HK-2 (cell line): Measurements from ENCODE around the gene ITGB4.

Source experiments
- DNase-seq: peaks from one replicate; pipeline ENCODE4 v3.0.0-alpha.2; 2018; ENCODE audit not compliant: unreplicated experiment

The ITGB4 gene

DNA sequence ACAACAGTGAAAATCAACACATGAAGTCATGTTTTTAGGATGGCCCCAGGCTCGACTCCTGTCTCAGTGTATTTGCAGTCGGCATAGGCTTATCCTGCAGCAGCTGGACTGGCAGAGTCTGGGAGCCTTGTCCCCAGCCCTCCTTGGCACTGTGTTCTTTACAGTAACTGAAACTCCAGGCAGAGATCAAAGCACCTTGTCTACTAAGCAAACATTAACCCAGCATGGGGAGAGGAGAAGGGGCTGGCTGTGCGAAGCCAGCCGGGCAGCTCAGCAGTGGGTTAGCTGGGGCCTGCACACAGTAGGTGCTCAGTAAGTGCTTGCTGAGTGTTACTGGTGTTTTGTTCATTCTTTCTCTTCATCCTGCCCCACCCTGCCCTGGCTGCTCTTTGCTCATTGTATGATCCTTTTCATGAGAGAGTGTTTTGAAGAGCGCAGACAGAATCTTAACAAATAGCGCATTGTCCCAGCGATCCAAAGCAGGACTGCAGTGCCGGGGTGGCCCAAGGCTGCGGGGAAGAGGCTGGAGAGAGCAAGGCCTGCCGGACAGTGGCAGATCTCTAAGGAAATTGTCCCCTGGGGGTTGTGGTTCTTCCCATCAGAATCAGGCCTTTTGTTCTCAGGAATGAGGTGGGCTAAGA is 23.5 kb upstream of the ITGB4 start:
- DNase-seq = no peak

DNA sequence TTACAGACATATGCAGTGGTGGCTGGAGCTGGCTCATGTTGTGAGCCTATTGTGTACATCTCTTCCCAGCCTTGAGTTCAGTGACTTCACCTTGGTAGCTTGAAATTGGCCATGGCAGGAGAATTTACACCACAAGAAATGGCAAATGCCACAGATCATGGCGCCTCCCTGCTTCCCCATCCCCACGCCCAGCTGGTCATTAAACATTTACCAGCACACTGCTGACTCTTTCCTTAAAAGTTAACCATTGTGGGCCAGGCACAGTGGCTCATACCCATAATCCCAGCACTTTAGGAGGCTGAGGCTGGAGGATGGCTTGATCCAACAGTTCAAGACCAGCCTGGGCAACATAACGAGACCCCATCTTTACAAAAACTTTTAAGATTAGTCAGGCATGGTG is 22.6 kb upstream of the ITGB4 start:
- DNase-seq = no peak

DNA sequence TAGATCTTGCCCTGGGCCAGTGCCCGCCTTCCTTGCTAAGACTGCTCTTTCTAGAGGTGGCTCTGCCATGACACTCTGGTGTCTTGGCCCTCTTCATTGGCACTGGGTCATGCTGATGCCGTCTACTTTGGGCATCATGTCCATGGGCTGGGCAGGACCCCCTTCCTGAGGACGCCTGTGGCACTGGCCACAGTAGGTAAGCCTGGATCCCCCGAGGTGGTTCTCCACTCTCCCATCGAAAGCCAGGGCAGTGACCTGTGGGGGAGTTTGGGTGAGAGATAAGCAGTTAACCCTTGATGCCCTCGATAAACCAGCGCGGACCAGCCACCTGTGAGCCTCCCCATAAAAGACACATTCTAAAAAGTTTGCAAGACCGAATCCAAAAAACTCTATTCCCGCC is 20.0 kb upstream of the ITGB4 start:
- DNase-seq = no peak

DNA sequence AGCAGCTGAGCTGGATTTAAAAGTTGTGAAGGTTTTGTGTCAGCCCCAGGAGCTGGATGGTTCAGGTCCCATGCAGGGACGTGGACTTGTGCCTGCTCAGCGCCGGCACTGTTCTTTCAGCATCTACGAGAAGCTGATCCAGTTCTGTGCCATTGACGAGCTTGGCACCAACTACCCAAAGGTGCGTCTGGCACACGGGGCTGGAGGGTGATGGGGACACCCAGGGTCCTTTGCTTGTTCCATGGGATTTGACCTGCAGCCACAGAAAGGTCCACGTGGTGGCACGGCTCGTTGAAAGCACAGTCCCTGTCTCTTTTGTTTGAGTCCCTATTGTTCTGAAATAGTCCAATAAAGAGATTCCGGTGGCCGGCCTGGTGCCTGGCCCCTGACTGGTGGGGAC is 18.1 kb upstream of the ITGB4 start:
- no peak for DNase-seq

DNA sequence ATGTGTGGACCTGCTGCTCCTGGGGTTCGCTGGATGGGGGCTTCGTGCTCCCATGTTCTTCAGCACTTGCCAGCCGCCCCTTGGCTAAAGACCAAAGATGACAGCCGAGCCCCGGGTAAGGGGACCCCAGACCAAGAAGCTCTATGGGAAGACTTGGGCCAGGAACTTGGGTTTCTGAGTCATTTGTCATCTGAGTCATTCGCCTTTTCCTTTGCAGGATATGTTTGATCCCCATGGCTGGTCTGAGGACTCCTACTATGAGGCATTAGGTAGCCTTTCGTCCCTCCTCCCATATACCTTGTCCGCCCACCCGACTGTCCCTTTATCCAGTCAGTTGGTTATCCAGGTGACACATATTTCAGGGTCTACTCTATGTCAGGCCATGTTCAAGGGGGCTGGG is 17.7 kb upstream of the ITGB4 start:
- DNase-seq = no peak

DNA sequence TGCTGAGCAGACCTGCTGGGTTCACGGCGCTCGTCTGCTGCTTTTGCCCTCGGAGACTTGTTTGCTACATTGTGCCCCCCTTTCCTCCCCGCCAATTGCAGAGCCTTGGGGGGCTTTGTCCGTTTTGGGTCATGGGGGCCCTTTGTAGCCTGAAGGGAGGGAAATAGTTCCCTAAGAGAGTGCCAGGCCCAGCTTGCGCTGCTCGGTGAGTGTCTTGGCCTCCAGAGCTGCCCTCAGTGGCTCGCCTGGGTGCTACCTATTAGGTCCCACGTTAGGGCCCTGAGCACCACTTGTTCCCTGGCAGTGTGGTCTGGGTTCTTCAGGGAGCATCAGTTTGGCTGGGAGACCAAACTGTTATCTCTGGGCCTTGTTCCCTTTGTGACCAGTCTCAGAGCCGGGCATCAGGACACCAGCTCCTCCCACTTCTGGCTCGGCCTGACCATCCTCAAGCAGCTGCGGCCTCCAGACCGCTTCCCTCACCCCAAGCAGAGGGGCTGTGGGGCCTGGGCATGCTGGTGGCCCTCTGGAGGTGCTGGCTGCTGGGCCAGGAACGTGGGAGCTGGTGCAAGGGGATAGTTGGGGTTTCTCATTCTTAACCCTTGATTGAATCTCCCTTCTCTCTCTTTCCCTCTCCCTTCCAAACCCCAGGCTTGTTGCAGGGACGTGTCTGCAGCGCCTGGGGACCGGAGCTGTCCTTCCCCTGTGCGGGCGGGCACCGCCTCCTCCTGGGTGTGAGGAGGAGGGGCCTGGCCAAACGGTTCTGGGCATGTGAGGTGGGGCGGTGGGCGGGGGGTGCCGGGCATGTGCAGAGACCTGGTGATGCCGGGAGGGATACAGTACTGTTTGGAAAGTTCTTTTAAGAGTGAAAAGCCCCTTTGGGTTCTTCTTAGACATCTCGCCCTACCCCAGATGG is 16.0 kb upstream of the ITGB4 start:
- DNase-seq = no peak

DNA sequence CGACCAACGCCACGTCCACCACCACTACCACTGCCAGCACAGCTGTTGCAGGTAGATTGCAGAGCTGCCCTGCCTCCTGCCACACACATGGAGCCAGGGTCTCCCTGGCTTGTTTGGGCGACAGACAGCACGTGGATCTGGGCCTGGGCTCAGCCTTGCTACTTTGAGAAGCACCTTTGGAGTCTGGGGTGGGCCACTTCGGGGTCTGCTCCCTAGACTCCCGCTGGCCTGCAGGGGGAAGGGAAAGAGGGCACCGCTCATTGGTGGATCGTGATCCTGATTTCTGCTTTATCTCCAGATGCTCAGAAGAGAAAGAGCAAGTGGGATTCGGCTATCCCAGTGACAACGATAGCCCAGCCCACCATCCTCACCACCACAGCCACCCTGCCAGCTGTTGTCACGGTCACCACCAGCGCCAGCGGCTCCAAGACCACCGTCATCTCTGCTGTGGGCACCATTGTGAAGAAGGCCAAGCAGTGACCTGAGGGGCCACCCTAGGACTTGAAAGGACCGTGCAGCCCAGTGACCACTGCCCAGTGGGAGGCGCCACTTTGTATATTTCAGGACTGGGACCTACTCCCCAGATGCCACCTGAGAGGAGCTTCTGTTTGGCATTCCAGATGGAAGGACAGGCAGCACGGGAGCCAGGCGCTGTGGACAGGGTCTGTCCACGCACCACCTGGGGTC is 15.1 kb upstream of the ITGB4 start:
- DNase-seq = no peak

DNA sequence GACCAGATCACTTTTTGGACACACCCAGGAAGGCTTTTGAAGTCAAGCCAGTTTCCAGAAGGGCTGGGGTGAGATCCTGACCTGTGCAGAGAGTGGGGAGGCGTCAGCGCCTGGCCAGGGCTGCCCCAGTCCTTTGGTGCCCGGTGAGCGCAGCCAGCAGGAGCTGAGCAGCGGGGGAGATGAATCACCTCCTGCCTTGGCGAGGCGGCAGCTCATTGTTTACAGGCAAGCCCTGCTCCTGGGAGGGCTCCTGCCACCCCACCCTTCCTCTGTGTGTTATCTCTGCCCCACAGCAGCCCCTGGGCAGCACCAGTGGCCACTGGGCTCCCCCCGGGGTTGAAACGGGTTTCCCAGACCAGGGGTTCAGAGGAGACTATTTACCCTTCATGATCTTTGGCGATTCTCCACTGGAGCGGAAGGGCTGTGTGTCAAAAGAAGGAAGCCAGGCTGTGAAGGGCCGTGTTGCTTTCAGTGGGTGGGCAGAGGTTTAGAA is 14.1 kb upstream of the ITGB4 start:
- DNase-seq = no peak

DNA sequence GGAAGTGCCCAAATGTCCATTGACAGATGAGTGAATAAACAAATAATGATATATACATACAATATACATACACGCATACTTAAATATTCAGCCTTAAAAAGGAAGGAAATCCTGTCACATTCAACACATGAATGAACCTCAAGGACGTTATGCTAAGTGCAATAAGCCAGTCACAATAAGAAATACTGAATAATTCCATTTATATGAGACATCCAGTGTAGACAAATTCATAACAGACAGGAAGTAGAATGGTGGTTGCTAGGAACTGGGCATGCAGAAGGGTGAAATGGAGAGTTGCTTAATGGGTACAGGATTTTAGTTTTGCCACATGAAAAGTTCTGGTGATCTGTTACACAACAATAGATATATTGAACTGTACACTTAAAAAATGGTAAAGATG is 8.8 kb upstream of the ITGB4 start:
- no peak for DNase-seq

DNA sequence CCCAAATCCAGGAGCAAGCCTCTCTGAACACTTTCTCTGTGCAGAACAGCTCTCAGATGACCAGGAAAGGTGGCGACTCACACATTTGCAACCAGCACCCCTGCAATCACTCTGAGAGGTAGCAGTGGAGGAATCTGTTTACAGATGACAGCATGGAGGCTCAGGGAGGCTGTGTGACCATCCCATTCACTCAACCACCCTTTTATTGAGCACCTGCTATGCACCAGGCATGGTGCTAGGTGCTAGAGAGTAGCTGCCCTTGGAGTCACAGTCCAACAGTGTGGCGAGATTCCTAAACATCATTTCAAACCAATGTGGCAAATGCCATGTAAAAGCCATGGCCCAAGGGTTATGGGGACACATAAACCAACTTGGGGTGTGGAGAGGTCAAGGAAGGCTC is 1.5 kb upstream of the ITGB4 start:
- no peak for DNase-seq

DNA sequence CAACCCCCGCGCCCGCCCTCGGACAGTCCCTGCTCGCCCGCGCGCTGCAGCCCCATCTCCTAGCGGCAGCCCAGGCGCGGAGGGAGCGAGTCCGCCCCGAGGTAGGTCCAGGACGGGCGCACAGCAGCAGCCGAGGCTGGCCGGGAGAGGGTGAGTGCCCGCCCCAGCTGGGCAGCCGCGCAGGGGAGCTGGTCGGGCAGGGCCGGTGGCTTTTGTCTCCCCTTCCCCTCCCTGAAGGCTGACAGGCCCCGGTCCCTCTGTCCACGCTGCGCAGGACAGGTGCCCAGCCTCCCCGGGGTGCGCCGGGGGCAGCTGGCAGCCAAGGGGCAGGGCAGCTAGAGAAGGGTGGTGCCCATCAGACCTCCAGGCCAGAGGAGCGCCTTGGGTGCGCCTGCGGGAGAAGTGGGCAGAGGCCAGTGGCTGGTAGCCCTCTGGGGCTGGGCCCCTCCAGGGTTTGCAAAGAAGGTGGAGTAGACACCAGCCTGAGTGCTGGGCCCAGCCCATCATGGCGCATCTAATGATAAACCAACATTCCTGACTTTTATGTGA is 278 bp downstream of the ITGB4 start:
- no peak for DNase-seq

DNA sequence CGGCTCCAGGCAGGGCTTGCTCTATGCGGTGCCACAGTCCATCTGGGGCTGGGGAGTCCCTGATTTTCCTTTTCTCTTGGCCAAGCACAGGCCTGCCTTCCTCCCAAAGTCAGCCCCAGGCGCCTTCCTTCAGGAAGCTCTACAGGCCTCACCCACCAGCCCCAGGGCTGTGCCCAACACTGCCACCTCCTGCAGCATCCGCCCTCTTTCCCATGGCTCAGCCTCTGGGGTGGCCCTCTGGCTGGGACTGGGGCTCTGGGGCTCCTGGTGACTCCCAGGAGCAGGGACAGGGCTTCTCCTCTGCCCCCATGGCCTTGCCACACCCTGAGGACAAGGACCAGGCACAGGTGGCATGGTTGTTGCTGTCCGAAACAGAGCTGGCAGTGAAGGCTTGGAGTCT is 817 bp downstream of the ITGB4 start:
- DNase-seq = no peak

DNA sequence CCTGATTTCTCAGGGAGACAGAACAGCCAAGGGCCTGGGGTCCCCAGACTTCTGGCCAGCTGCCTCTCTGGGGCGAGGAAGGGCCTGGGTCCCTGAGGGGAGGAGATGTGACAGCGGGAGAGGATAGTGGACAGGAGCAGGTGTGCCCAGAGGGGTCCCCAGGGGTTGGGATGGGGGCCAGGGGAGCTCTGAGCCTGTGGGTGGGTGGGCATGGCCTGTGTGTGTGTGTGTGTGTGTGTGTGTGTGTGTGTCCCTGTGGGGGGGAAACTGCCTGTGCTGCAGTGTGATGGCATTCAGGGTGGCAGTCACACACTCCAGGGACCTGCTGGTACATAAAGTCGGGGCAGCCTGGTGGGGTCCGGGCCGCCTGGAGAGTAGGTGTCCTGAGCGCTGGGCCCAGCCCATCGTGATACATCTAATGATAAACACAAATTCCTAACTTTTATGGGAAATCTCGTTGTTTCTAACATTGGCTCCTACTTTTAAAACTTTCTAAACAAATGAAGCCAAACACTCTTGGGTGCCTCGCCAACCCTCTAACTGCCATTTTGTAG is 1.4 kb downstream of the ITGB4 start:
- no peak for DNase-seq

DNA sequence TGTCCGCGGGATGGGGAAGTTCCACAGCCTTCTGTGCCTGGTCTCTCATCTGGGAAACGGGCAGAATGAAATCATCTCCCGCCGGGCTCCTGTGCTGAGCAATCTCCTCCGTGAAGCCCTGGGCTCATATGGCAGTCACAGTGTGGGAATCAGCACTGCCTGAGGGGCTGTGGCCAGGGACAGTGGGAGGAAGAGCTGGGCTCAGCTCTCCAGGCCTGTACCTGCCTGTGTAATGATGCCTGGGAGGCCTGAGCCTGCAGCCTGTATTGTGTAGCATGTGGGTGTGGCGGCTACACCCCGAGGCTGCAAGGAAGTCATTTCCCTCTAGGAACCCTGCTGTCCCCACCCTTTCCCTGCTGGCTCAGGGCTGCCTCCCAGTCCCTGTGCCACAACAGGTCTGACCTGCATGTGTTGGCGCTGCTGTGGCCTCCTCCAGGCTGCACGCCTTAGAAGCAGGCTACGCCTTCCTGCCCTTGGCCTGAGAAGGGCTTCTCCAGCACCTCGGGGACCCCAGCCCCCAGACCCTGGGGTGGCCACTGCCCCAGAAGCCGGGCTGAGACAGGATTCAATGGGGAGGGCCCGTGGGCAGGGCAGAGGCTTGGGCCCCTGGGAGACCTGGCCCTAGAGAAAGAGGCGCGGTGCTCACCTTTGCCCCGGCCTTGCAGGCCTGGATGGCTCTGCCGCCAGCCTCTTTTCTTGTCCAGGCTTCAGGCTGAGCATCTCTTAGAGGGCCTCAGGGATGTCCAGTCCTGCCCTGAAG is 2.1 kb downstream of the ITGB4 start:
- no peak for DNase-seq

DNA sequence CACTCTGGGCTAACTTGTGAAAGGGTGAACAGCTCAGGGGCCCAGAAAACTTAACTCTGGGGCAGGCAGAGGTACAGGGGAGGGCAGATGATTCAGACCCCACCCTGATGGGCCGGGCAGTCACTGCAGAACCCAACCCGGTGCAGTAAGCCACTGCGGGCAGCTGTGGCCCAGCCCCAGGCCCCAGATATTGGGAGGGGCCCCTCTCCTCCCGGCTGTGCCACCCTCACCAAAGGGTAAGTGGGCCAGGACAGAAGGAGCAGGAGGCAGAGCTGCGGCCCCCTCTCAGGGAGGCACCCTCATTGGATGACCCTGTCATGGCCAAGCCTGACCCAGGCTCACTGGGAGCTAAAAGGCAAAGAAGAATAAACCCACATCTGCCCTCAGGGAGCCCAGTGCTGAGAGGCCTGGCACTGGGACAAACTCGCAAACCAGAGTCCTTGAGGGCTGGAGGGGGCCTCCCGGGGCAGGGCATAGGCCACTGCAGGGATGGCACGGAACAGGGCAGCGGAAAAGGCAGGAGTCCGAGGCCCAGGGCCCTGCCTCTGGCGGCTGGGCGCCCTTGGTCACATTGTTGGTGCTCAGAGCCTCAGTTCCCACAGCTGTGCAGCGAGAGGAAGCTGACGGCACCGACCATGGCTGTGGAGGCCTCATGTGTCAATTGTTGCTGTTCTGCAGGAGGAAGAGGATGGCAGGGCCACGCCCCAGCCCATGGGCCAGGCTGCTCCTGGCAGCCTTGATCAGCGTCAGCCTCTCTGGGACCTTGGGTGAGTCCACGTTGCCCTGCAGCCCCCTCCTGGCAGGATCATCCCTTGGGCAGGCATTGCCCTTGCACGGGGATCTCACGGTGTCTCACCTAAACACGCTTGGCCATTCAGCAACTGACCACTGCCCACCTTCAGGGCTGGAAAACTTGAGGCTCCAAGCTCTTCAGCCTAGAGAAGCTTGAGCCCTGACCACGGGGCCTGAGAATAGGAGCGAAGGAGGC is 3.1 kb downstream of the ITGB4 start:
- no peak for DNase-seq

DNA sequence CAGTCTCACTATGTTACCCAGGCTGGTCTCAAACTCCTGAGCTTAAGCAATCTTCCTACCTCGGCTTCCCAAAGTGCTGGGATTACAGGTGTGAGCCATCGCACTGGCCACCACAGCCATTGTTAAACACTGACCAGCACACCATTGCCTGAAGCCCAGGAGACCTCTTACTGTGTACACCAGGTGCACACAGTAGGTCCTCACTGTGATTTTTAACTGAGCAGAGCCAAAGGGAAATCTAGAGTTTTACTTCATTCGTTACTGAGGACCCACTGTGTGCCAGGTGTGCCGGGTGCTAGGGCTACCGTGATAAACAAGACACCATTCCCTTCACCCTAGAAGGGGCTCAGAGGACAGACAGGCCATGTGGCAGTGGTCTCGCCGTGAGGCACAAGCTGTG is 4.2 kb downstream of the ITGB4 start:
- no peak for DNase-seq

DNA sequence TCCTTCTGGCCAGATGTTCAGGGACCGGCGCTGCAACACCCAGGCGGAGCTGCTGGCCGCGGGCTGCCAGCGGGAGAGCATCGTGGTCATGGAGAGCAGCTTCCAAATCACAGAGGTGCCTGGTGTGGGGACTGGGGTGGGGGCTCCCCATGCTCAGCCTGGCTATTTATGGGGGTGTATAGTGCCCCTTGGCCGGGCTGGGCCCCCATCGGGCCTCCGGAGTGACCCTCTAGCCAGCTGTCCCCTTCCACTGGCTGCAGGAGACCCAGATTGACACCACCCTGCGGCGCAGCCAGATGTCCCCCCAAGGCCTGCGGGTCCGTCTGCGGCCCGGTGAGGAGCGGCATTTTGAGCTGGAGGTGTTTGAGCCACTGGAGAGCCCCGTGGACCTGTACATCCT is 6.1 kb downstream of the ITGB4 start:
- DNase-seq = no peak

DNA sequence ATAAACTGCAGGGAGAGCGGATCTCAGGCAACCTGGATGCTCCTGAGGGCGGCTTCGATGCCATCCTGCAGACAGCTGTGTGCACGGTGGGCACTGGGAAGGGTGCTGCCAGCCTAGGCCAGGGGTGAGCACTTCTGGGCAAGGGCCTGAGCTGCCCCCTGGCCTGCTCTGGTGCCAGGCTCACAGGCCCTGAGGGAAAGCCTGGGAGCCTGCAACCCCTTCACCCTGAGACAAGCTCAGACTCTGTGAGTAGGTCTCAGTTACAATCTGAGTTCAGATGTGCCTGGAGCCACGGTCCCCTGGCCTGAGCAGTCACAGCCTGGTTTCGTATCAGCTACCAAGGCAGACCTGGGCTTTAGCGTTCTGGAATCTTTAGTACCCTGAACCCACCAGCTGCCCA is 8.1 kb downstream of the ITGB4 start:
- DNase-seq = no peak

DNA sequence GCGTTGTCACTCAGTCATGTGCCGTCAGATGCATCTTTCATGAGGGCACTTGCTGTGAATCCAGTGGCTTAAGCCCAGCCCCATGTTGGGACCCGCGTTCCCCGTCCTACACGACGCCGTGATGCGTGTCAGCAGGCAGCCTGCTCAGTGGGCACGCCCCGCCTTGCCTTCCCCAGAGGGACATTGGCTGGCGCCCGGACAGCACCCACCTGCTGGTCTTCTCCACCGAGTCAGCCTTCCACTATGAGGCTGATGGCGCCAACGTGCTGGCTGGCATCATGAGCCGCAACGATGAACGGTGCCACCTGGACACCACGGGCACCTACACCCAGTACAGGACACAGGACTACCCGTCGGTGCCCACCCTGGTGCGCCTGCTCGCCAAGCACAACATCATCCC is 8.8 kb downstream of the ITGB4 start:
- DNase-seq = no peak

DNA sequence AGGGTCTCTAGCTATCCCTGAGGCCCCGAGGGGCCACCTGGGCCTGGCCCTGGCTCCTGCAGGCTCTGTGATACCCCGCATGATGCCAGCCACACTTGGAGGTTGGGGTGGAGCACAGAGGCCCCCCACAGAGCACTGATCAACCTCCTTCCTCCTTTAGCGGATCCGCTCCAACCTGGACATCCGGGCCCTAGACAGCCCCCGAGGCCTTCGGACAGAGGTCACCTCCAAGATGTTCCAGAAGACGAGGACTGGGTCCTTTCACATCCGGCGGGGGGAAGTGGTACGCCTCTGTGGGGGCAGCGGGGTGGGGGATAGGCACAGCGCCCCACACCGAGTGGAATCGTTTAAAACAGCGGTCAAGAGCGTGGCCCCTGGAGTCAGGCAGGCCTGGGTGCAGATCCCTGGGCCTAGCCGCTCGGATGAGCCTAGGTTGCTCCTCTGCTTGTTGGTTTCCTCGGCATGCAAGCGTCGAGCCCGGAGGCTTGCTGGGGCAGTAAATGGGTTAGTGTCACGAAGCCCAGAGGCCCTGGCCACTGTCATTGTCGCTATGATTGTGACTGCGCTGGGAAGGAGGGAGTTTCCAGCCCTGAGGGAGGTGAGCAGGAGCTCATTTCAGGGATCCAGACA is 9.9 kb downstream of the ITGB4 start:
- no peak for DNase-seq
